ENCODE measurements around the gene C5.
"Not testable (repeated sequence)": the region's sequence is repeated elsewhere in the genome, so short reads cannot be mapped to it uniquely, and the experiment has no call there.

Gene C5

DNA sequence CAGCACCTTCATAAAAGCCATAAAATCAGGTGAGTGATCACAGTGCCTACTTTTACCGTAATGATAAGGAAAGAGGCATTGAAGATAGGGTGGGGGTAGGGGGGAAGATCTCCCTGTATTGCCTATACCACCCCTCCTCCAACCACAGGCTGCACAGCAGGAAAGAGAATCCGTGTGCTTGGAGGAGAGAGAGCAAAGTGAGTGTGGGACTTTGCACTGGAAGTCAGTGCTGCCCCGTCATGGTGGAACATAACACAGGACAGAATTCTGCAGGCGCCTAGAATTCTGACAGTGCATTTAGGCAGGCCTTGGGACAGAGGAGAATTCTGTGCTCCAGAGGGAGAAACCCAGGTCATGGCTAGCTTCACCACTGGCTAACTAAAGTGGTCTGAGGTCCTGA lies 3.5 kb upstream of the C5 start:
- TF ChIP-seq, protein P1, sequence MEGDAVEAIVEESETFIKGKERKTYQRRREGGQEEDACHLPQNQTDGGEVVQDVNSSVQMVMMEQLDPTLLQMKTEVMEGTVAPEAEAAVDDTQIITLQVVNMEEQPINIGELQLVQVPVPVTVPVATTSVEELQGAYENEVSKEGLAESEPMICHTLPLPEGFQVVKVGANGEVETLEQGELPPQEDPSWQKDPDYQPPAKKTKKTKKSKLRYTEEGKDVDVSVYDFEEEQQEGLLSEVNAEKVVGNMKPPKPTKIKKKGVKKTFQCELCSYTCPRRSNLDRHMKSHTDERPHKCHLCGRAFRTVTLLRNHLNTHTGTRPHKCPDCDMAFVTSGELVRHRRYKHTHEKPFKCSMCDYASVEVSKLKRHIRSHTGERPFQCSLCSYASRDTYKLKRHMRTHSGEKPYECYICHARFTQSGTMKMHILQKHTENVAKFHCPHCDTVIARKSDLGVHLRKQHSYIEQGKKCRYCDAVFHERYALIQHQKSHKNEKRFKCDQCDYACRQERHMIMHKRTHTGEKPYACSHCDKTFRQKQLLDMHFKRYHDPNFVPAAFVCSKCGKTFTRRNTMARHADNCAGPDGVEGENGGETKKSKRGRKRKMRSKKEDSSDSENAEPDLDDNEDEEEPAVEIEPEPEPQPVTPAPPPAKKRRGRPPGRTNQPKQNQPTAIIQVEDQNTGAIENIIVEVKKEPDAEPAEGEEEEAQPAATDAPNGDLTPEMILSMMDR (IDR thresholded peaks at IDR 0.05; ENCODE audit: extremely low read depth, insufficient read depth, missing control alignments) = no peak
- in situ Hi-C loops (cut with MboI; ENCODE audit: low pct_unique_long_range_greater_than_20kb, low sequenced_read_pairs, unreplicated experiment) = no loop called here

DNA sequence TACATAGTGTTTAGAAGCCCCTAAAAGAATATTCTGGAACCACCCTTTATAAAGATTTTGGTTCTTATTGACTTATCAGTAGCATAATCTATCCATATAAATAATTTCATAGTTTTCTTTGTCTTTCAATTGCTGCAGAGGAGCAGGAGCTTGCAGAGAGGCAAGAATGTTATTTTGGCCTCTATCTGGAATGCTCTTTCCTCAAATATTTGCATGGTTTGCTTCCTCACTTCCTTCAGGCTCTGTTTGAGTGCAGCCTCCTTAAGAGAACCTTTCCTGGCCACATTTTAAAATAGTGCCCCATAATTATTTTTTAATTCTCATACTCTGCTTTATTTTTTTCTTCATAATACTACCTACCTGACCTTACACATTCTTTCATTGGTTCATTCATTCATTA lies 1.5 kb downstream of the C5 start:
- no peak for DNase-seq (ENCODE audit: low spot score)
- TF ChIP-seq, protein P1 (IDR thresholded peaks at IDR 0.05; ENCODE audit: extremely low read depth, insufficient read depth, missing control alignments) = no peak
- in situ Hi-C loops (cut with MboI; ENCODE audit: low pct_unique_long_range_greater_than_20kb, low sequenced_read_pairs, unreplicated experiment) = no loop called here

More for the DNA sequence above, 3.5 kb upstream of the C5 start:
- no peak for DNase-seq (ENCODE audit: low spot score)

DNA sequence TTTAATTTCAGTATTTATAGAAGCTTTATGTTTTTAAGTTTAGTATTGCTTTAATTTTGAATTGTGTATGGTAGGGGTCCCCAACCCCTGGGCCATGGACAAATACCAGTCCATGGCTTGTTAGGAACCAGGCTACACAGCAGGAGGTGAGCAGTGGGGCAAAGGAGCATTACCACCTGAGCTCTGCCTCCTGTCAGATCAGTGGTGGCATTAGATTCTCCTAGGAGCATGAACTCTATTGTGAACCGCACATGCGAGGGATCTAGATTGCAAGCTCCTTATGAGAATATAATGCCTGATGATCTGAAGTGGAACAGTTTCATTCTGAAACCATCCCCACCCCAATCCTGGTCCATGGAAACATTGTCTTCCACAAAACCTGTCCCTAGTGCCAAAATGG lies 1.9 kb downstream of the C5 start:
- DNase-seq (ENCODE audit: low spot score) = no peak
- TF ChIP-seq, protein P1 (IDR thresholded peaks at IDR 0.05; ENCODE audit: extremely low read depth, insufficient read depth, missing control alignments) = no peak
- in situ Hi-C loops (cut with MboI; ENCODE audit: low pct_unique_long_range_greater_than_20kb, low sequenced_read_pairs, unreplicated experiment) = no loop called here

DNA sequence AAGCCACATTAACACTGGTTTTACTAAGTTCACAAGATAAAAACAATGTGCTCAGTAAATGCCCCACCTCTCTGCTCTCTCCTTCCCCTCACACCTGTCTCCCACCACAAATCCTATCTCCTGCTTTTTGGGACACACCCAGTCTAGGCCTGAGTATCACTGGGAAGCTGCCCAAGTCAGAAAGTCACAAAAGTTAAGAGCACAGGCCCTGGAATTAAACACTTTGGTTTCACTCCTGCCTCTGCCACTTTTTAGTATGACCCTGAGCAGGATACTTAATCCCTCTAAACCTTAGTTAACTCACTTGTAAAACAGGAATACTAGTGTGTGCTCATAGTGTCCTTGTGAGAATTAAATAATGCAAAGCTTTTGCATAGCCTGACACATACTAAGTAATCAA lies 11.3 kb downstream of the C5 start:
- in situ Hi-C loops (cut with MboI; ENCODE audit: low pct_unique_long_range_greater_than_20kb, low sequenced_read_pairs, unreplicated experiment) = no loop called here
- TF ChIP-seq, protein P1 (IDR thresholded peaks at IDR 0.05; ENCODE audit: extremely low read depth, insufficient read depth, missing control alignments) = no peak
- DNase-seq (ENCODE audit: low spot score) = no peak

DNA sequence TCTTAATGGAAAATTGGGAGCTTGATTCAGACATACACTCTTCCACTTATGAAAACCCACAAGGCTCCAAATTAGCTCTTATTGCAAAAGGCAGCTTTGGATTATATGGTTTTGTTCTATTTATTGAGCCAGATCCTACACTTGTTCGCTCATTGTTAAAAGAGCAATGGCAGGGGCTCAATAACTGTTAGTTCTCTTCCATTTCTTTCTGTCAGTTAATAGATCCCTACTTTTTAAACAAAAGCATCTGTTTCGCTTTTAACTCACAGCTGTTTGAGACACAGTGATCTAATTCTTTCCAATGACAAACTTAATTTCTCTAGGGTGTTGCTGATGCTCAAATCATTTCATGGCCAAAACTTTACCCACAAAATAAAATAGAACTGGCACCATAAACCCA lies 11.7 kb downstream of the C5 start:
- in situ Hi-C loops (cut with MboI; ENCODE audit: low pct_unique_long_range_greater_than_20kb, low sequenced_read_pairs, unreplicated experiment) = no loop called here
- DNase-seq (ENCODE audit: low spot score) = no peak
- TF ChIP-seq, protein P1 (IDR thresholded peaks at IDR 0.05; ENCODE audit: extremely low read depth, insufficient read depth, missing control alignments) = no peak

DNA sequence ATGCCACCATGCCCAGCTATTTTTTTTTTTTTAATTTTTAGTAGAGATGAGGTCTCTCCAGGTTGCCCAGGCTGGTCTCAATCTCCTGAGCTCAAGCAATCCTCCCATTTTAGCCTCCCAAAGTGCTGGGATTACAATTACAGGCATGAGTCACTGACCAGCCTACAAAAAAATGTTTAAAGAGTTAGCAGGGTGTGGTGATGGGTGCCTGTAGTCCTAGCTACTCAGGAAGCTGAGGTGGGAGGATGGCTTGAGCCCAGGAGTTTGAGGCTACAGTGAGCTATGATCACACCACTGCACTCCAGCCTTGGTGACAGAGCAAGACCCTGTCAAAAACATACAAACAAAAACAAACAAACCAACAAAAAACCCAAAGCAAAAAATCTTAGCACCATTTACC lies 14.4 kb downstream of the C5 start:
- in situ Hi-C loops (cut with MboI; ENCODE audit: low pct_unique_long_range_greater_than_20kb, low sequenced_read_pairs, unreplicated experiment) = not testable (repeated sequence)

DNA sequence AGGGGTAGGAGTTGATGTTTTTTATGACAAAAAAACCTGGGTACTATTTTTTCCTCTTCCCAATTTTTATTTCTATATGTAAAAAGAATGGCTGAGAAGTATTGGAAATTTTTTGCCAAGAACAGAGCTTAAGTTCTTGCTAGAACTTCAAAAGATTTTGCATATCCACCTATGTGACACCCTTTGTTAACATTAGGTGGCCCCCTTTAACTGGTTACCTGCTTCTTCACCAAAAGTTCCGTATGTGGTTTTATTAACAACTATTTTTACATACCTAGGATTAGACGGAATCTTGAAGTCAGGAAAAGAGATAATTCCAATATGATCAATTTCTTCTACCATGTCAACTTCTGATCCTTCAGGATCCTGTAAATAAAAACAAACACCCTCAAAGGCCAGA lies 15.5 kb downstream of the C5 start:
- in situ Hi-C loops (cut with MboI; ENCODE audit: low pct_unique_long_range_greater_than_20kb, low sequenced_read_pairs, unreplicated experiment) = no loop called here
- DNase-seq (ENCODE audit: low spot score) = no peak
- TF ChIP-seq, protein P1 (IDR thresholded peaks at IDR 0.05; ENCODE audit: extremely low read depth, insufficient read depth, missing control alignments) = no peak

More for the DNA sequence above, 14.4 kb downstream of the C5 start:
- DNase-seq (ENCODE audit: low spot score) = not testable (repeated sequence)
